Thyroid gland (tissue), 4 donors: ENCODE measurements around the gene GALNT10.

ENCODE experiments used
- CTCF ChIP-seq, 6 experiments: fragments of 200-600 bp in 3 of 6; fragments of 450-650 bp in 3 of 6; sonication (generic) in 3 of 6; IDR thresholded peaks; one replicate each; pipeline ENCODE4 v1.5.1; 2016 to 2019; ENCODE audit warnings: antibody characterized with exemption in 6 of 6, mild to moderate bottlenecking in 2 of 6, inconsistent platforms in 1 of 6, moderate library complexity in 1 of 6
- POLR2A ChIP-seq, 2 donors: fragments of 450-650 bp; IDR thresholded peaks; one replicate each; pipeline ENCODE4 v1.6.1; 2017; ENCODE audit warnings: antibody characterized with exemption in 2 of 2, mild to moderate bottlenecking in 2 of 2, moderate library complexity in 1 of 2

- TF ChIP-seq POLR2A (IDR thresholded peaks at IDR 0.05): no peak
- TF ChIP-seq CTCF (IDR thresholded peaks at IDR 0.05): no peak
Measured at GRCh38 chr5:154265197-154265773, 74.8 kb downstream of the GALNT10 start.
